Motor neuron (in vitro differentiated cells): Measurements from ENCODE around the gene CDK5RAP3. TPM values are rescaled to one million over a fixed set of nuclear protein-coding genes. Genes with fewer than 3 reads are reported as not detected.
"Not testable (repeated sequence)": the region's sequence is repeated elsewhere in the genome, so short reads cannot be mapped to it uniquely, and the experiment has no call there.

Source experiments
- ATAC-seq, 8 experiments: fragments of 200-7000 bp; cut with Tn5 transposase; replicated peaks in 6 of 8; 2 replicates each; pipeline ENCODE4 v1.8.0; 2021; ENCODE audit warnings: mild to moderate bottlenecking in 8 of 8, moderate library complexity in 8 of 8
- H3K27ac ChIP-seq, 2 donors: fragments of 250-450 bp; sonication (Bioruptor Pico); 2 replicates each; pipeline ENCODE4 v1.9.0; 2021; ENCODE audit warnings: antibody characterized with exemption in 2 of 2, mild to moderate bottlenecking in 2 of 2, moderate library complexity in 1 of 2
- H3K4me1 ChIP-seq, 2 donors: fragments of 250-450 bp; sonication (Bioruptor Pico); replicated peaks in 1 of 2; 2 replicates each; pipeline ENCODE4 v1.6.1; 2021; ENCODE audit warnings: antibody characterized with exemption in 2 of 2, mild to moderate bottlenecking in 2 of 2, moderate library complexity in 1 of 2
- H3K4me3 ChIP-seq, 5 donors: fragments of 250-450 bp; sonication (Bioruptor Pico); 2 replicates each; pipeline ENCODE4 v1.9.0; 2021; ENCODE audit warnings: antibody characterized with exemption in 5 of 5, mild to moderate bottlenecking in 5 of 5, moderate library complexity in 4 of 5
- WGBS, 10 experiments: fragments of 450-650 bp; shearing (Covaris generic); methylation state at CpG; one replicate each; pipeline ENCODE4 v1.0.0; 2022; 5-methylcytosine and 5-hydroxymethylcytosine counted together
- in situ Hi-C, 9 experiments: fragments of 400-800 bp; cut with MboI; loops; one replicate each; pipeline ENCODE4 v1.15.0; 2021; ENCODE audit warnings: low sequenced_read_pairs in 9 of 9, low pct_unique_long_range_greater_than_20kb in 2 of 9; ENCODE audit not compliant: unreplicated experiment in 9 of 9
- total RNA-seq, 8 experiments: library from RNA; unstranded; fragments of 300-600 nt; gene quantifications; 2 replicates each; pipeline versions ENCODE4 v1.2.3 to v1.2.4, GENCODE V29; 2022

Gene CDK5RAP3
- 100 to 1,000 TPM in 6 of 8 experiments, 10 to 100 TPM in 2; 86.4 to 209 (median 118) TPM for total RNA-seq

GRCh38 chr17:47970725-47971499 lies at the start of gene CDK5RAP3:
Gene CDK5RAP3 (plus strand): TSS chr17:47971113. CDS start chr17:47971147, 34 bp downstream.
- peak; percentile 82 to 97 (median 94) for ATAC-seq
- H3K4me3 ChIP-seq = peak within 1 kb of the TSS; percentile 47 to 83 (median 72)
- H3K4me1 ChIP-seq = peaks cover 12 to 14% of the 10 kb centered on the region in 2 donors
- peak within 1 kb of the TSS; percentile 82 to 96 for H3K27ac ChIP-seq
- WGBS, 10 experiments = 0 to 2% (median 0%) methylated on average over 1 to 8 of the region's 62 CpGs; no CpG with 5 or more reads in 7 of the 10 experiments
- in situ Hi-C loops = no loop called here

GRCh38 chr17:47924785-47925677 lies 45.9 kb upstream of the CDK5RAP3 start:
- Histone ChIP-seq H3K4me3 (no peak overlapping the region), H3K27ac (no peak overlapping the region), H3K4me1 (no peaks in the 10 kb centered on the region)
- peak in 4 of 8 experiments; percentile 17 to 92 (median 36) for ATAC-seq
- in situ Hi-C loops = loop anchor here in 1 of 9 experiments (25.0 kb wide), 1 partner anchor 88 kb away; the partner anchor contains the start of genes LRRC46, MRPL10 and SCRN2
- 0 to 100% (median 93%) methylated on average over 1 to 7 of the region's 23 CpGs; no CpG with 5 or more reads in 2 of the 10 experiments for WGBS, 10 experiments

- H3K4me3 ChIP-seq = no peak overlapping the region
- in situ Hi-C loops = loop anchor here in 1 of 9 experiments (25.0 kb wide), 1 partner anchor 88 kb away; the partner anchor contains the start of genes LRRC46, MRPL10 and SCRN2
- no peak overlapping the region for H3K27ac ChIP-seq
- no peaks in the 10 kb centered on the region for H3K4me1 ChIP-seq
- ATAC-seq = no peak
- 43 to 100% (median 75%) methylated on average over 1 to 3 of the region's 3 CpGs; no CpG with 5 or more reads in 2 of the 10 experiments for WGBS, 10 experiments
Observed at GRCh38 chr17:47925678-47925988, 45.3 kb upstream of the CDK5RAP3 start.

- no peak overlapping the region for H3K4me3 ChIP-seq
- in situ Hi-C loops = loop anchor here in 1 of 9 experiments (25.0 kb wide), 1 partner anchor 91 kb away; the partner anchor contains the start of genes LRRC46, MRPL10 and SCRN2
- WGBS, 10 experiments = 60 to 100% (median 88%) methylated on average over 1 to 3 of the region's 20 CpGs; no CpG with 5 or more reads in 3 of the 10 experiments
- peak in 3 of 8 experiments; percentile 9 to 23 (median 21) for ATAC-seq
- H3K27ac ChIP-seq = no peak overlapping the region
- H3K4me1 ChIP-seq = no peaks in the 10 kb centered on the region
Observed at GRCh38 chr17:47927821-47928400, 43.0 kb upstream of the CDK5RAP3 start.

GRCh38 chr17:47928415-47928814 lies 42.5 kb upstream of the CDK5RAP3 start:
- in situ Hi-C loops = loop anchor here in 1 of 9 experiments (25.0 kb wide), 1 partner anchor 91 kb away; the partner anchor contains the start of genes LRRC46, MRPL10 and SCRN2
- H3K4me1 ChIP-seq = no peaks in the 10 kb centered on the region

GRCh38 chr17:47929218-47930000 lies 41.5 kb upstream of the CDK5RAP3 start:
- WGBS, 10 experiments = 52 to 100% (median 83%) methylated on average over 2 to 3 of the region's 10 CpGs; no CpG with 5 or more reads in 3 of the 10 experiments
- Histone ChIP-seq H3K4me3 (no peak overlapping the region), H3K4me1 (no peaks in the 10 kb centered on the region), H3K27ac (no peak overlapping the region)
- in situ Hi-C loops = loop anchor here in 1 of 9 experiments (25.0 kb wide), 1 partner anchor 92 kb away; the partner anchor contains the start of genes LRRC46, MRPL10 and SCRN2
- peak in 2 of 8 experiments; percentile 12 to 37 for ATAC-seq

More at GRCh38 chr17:47928415-47928814, 42.5 kb upstream of the CDK5RAP3 start:
- ATAC-seq = no peak
- Histone ChIP-seq H3K4me3 (no peak overlapping the region), H3K27ac (no peak overlapping the region)
- 60 to 100% (median 80%) methylated on average over 1 to 2 of the region's 2 CpGs; no CpG with 5 or more reads in 4 of the 10 experiments for WGBS, 10 experiments

- in situ Hi-C loops = loop anchor here in 1 of 9 experiments (25.0 kb wide), 1 partner anchor 95 kb away; the partner anchor contains the start of genes LRRC46, MRPL10 and SCRN2
- ATAC-seq = no peak
- H3K4me1 ChIP-seq = no peaks in the 10 kb centered on the region
- 50 to 100% (median 82%) methylated on average over 1 to 3 of the region's 4 CpGs; no CpG with 5 or more reads in 4 of the 10 experiments for WGBS, 10 experiments
- H3K27ac ChIP-seq = no peak overlapping the region
- no peak overlapping the region for H3K4me3 ChIP-seq
Observed at GRCh38 chr17:47931848-47932247, 39.1 kb upstream of the CDK5RAP3 start.

- in situ Hi-C loops = loop anchor here in 1 of 9 experiments (25.0 kb wide), 1 partner anchor 98 kb away; the partner anchor contains the start of genes LRRC46, MRPL10 and SCRN2
- no peak for ATAC-seq
- WGBS, 10 experiments = 57 to 100% (median 100%) methylated on average over 1 of the region's 1 CpG; no CpG with 5 or more reads in 5 of the 10 experiments
- no peak overlapping the region for H3K4me3 ChIP-seq
- no peaks in the 10 kb centered on the region for H3K4me1 ChIP-seq
- H3K27ac ChIP-seq = no peak overlapping the region
Observed at GRCh38 chr17:47934856-47935255, 36.1 kb upstream of the CDK5RAP3 start.

GRCh38 chr17:47935468-47935867 lies 35.4 kb upstream of the CDK5RAP3 start:
- H3K4me3 ChIP-seq, ATAC-seq, H3K4me1 ChIP-seq, H3K27ac ChIP-seq: not testable (repeated sequence)
- WGBS, 10 experiments = 65 to 100% (median 80%) methylated on average over 1 to 3 of the region's 3 CpGs; no CpG with 5 or more reads in 1 of the 10 experiments
- in situ Hi-C loops = loop anchor here in 1 of 9 experiments (25.0 kb wide), 1 partner anchor 98 kb away; the partner anchor contains the start of genes LRRC46, MRPL10 and SCRN2

- 0 to 85% (median 80%) methylated on average over 1 to 4 of the region's 5 CpGs; no CpG with 5 or more reads in 4 of the 10 experiments for WGBS, 10 experiments
- Histone ChIP-seq H3K27ac (no peak overlapping the region), H3K4me1 (peaks cover 3 to 7% of the 10 kb centered on the region in 2 donors), H3K4me3 (no peak overlapping the region)
- in situ Hi-C loops = loop anchor here in 1 of 9 experiments (25.0 kb wide), 1 partner anchor 99 kb away; the partner anchor contains the start of genes LRRC46, MRPL10 and SCRN2
- ATAC-seq = peak in 3 of 8 experiments; percentile 26 to 78 (median 73)
Observed at GRCh38 chr17:47935961-47936360, 35.0 kb upstream of the CDK5RAP3 start.

- in situ Hi-C loops = loop anchor here in 1 of 9 experiments (25.0 kb wide), 1 partner anchor 101 kb away; the partner anchor contains the start of genes LRRC46, MRPL10 and SCRN2
- no peak for ATAC-seq
- Histone ChIP-seq H3K4me1 (peaks cover 8% of the 10 kb centered on the region in 2 donors), H3K27ac (no peak overlapping the region), H3K4me3 (no peak overlapping the region)
- WGBS, 10 experiments = 69 to 100% (median 88%) methylated on average over 1 to 5 of the region's 5 CpGs; no CpG with 5 or more reads in 1 of the 10 experiments
Observed at GRCh38 chr17:47937941-47938340, 33.0 kb upstream of the CDK5RAP3 start.
